ENCODE measurements around the gene EVI2B. TPM values are rescaled to one million over a fixed set of nuclear protein-coding genes. Genes with fewer than 3 reads are reported as not detected.

The EVI2B gene
- total RNA-seq, 1 donor from 2014 or later = 0.85 TPM

GRCh38 chr17:31321966-31322365 lies 8.1 kb upstream of the EVI2B start:
- intact Hi-C loops (cut with DNase I) = no loop called here
- no peak for TF ChIP-seq CTCF (IDR thresholded peaks at IDR 0.05)
- no peak for DNase-seq (ENCODE audit: low spot score in 2 of 2)

GRCh38 chr17:31321481-31321880 lies 7.6 kb upstream of the EVI2B start, which contains the start of gene EVI2A:
TSS of gene EVI2A (minus strand) at chr17:31321622. CDS start at chr17:31319013, 2,609 bp downstream.
- Histone ChIP-seq H3K36me3 (peaks cover 0 to 7% of the 10 kb centered on the region in 2 donors), H3K27me3 (no peaks in the 10 kb centered on the region), H3K9me3 (no peaks in the 10 kb centered on the region), H3K4me3 (peak within 1 kb of the TSS in 1 of 2 donors; percentile 46), H3K27ac (peak within 1 kb of the TSS in 1 of 2 donors; percentile 15), H3K4me1 (no peaks in the 10 kb centered on the region)
- no peak for DNase-seq (ENCODE audit: low spot score in 2 of 2)
- intact Hi-C loops (cut with DNase I) = no loop called here
- no peak for TF ChIP-seq CTCF (IDR thresholded peaks at IDR 0.05)

More at GRCh38 chr17:31321966-31322365, 8.1 kb upstream of the EVI2B start:
- Histone ChIP-seq H3K4me1 (no peaks in the 10 kb centered on the region), H3K4me3 (no peak overlapping the region), H3K9me3 (no peaks in the 10 kb centered on the region), H3K27ac (no peak overlapping the region), H3K27me3 (no peaks in the 10 kb centered on the region), H3K36me3 (peaks cover 0 to 12% of the 10 kb centered on the region in 2 donors)

- no peaks in the 10 kb centered on the region for H3K9me3 ChIP-seq
- DNase-seq (ENCODE audit: low spot score in 2 of 2) = no peak
- H3K4me3 ChIP-seq = peak overlapping the region in 1 of 2 donors; percentile 46
- no peak for TF ChIP-seq CTCF (IDR thresholded peaks at IDR 0.05)
- H3K27ac ChIP-seq = no peak overlapping the region
- intact Hi-C loops (cut with DNase I) = no loop called here
- H3K4me1 ChIP-seq = no peaks in the 10 kb centered on the region
- H3K36me3 ChIP-seq = peaks cover 0 to under 1% of the 10 kb centered on the region in 2 donors
- H3K27me3 ChIP-seq = no peaks in the 10 kb centered on the region
These were observed 6.9 kb upstream of the EVI2B start for GRCh38 chr17:31320791-31321190.

- Histone ChIP-seq H3K4me3 (peak overlapping the region in 1 of 2 donors; percentile 46), H3K27ac (no peak overlapping the region), H3K9me3 (no peaks in the 10 kb centered on the region), H3K4me1 (no peaks in the 10 kb centered on the region), H3K36me3 (no peaks in the 10 kb centered on the region), H3K27me3 (no peaks in the 10 kb centered on the region)
- no peak for TF ChIP-seq CTCF (IDR thresholded peaks at IDR 0.05)
- DNase-seq (ENCODE audit: low spot score in 2 of 2) = no peak
- intact Hi-C loops (cut with DNase I) = no loop called here
These were observed 6.4 kb upstream of the EVI2B start for GRCh38 chr17:31320241-31320640.

GRCh38 chr17:31318851-31319661 lies 5.2 kb upstream of the EVI2B start:
- H3K9me3 ChIP-seq = no peaks in the 10 kb centered on the region
- intact Hi-C loops (cut with DNase I) = no loop called here
- H3K27me3 ChIP-seq = no peaks in the 10 kb centered on the region
- peak overlapping the region in 1 of 2 donors; percentile 38 for H3K4me3 ChIP-seq
- no peaks in the 10 kb centered on the region for H3K36me3 ChIP-seq
- DNase-seq (ENCODE audit: low spot score in 2 of 2) = no peak
- peak overlapping the region; percentile 35 to 64 for H3K27ac ChIP-seq
- H3K4me1 ChIP-seq = no peaks in the 10 kb centered on the region
- TF ChIP-seq CTCF (IDR thresholded peaks at IDR 0.05) = no peak
